ENCODE results near the gene PRCP. TPM values are rescaled to one million over a fixed set of nuclear protein-coding genes. Genes with fewer than 3 reads are reported as not detected.
A peak's percentile ranks its signal among the peaks of the same experiment; 100 is the strongest.
"Not testable (repeated sequence)": the region's sequence is repeated elsewhere in the genome, so short reads cannot be mapped to it uniquely, and the experiment has no call there.

Gene PRCP
- polyA plus RNA-seq, 3 donors from 2014 or later: 65.1 to 104 (median 80.0) TPM

DNA sequence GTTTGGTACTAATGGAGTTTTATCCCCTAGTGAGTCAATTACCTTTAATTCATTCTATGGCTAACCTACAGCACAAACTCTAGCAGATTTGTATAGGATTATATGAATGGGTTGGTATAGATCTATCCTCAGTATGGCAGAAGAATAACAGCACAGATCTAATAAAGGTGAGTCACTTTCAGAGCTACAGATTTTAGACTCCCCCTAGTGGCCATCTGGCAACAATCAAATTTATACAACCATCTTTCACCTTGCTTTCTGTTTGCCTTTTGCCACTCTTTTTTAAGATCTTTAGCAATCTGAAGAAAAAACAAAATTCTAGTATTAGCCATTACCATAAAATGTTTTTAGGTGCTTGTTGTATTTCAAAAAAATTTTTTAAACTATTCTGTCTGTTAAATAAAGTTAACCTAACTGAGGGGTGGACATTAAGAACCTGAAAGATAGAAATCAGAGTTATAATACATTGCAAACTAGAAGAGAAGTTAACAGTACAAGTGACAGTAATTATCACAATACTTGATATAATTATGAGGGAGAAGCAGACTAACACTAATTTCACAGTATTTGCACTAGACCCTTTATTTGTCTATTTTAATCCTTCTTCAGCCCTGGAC, 27.1 kb upstream of the PRCP start:
- Mint-ChIP-seq H3K9me3 (no peaks in the 10 kb centered on the region), H3K4me3 (peak overlapping the region in 2 of 5 donors; percentile 7 to 56), H3K36me3 (peaks cover 0 to 7% (median 0%) of the 10 kb centered on the region in 3 donors), H3K27ac (peak overlapping the region in 4 of 6 donors; percentile 0 to 34 (median 18)), H3K27me3 (ENCODE audit: low read depth in 3 of 3) (peaks cover 0 to 1% (median 0%) of the 10 kb centered on the region in 3 donors), H3K4me1 (peaks cover 8 to 12% of the 10 kb centered on the region in 2 donors)
- DNase-seq: peak; percentile 51 to 63 (median 61)

DNA sequence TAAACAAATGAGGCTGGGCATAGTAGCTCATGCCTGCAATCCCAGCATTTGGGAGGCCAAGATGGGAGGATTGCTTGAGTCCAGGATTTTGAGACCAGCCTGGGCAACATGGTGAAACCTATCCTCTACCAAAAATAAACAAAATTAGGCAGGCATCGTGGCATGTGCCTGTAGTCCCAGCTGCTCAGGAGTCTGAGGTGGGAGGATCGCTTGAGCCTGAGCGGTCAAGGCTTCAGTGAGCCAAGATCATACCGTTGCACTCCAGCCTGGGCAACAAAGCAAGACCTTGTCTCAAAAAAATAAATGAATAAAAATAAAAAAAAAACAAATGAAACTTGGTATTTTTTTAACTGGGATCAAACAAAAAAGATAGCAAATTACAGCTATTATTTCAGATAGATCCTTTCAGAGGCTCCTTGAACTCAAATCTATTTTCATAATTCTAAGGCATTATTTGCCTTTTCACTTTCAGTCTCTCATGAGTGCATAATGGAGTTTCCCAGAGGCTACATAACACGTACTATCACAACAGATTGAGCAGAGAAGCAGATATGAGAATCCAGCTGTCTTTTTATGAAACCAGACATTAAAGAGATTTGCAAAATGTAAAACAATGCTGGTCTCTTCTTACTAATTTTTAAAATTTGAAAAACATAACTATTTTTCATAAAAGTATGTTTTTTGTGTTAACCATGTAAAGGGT, 24.4 kb upstream of the PRCP start:
- no peak overlapping the region for H3K27ac Mint-ChIP-seq
- peaks cover 0 to 7% (median 5%) of the 10 kb centered on the region in 3 donors for H3K36me3 Mint-ChIP-seq

GRCh38 chr11:82922396-82923173, 22.4 kb upstream of the PRCP start:
- Mint-ChIP-seq H3K4me1 (peaks cover 30 to 38% of the 10 kb centered on the region in 2 donors), H3K27ac (peak overlapping the region in 5 of 6 donors; percentile 27 to 85 (median 45)), H3K36me3 (peaks cover 0 to 16% (median 5%) of the 10 kb centered on the region in 3 donors)
- not testable (repeated sequence) for DNase-seq; H3K4me3 Mint-ChIP-seq; H3K9me3 Mint-ChIP-seq; H3K27me3 Mint-ChIP-seq (ENCODE audit: low read depth in 3 of 3)

More for the DNA sequence above, 24.4 kb upstream of the PRCP start:
- Mint-ChIP-seq H3K9me3 (no peaks in the 10 kb centered on the region), H3K4me1 (peaks cover 20 to 26% of the 10 kb centered on the region in 2 donors), H3K27me3 (ENCODE audit: low read depth in 3 of 3) (peaks cover 0 to 1% (median 0%) of the 10 kb centered on the region in 3 donors), H3K4me3 (no peak overlapping the region)
- DNase-seq: no peak

DNA sequence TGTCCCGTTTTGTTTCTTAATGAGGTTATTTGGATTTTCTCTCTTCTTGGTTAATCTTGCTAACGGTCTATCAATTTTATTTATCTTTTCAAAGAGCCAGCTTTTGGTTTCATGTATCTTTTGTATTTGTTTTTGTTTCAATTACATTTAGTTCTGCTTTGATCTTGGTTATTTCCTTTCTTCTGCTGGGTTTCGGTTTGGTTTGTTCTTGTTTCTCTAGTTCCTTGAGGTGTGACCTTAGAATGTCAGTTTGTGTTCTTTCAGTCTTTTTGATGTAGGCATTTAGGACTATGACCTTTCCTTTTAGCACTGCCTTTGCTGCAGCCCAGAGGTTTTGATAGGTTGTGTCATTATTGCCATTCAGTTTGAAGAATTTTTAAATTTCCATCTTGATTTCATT, 20.0 kb upstream of the PRCP start:
- peaks cover 0 to 18% (median 5%) of the 10 kb centered on the region in 3 donors for H3K36me3 Mint-ChIP-seq

GRCh38 chr11:82919786-82920185, 19.6 kb upstream of the PRCP start:
- Mint-ChIP-seq H3K4me3 (peak overlapping the region; percentile 69 to 87 (median 84)), H3K36me3 (peaks cover under 1 to 18% (median 5%) of the 10 kb centered on the region in 3 donors), H3K27ac (peak overlapping the region; percentile 89 to 97 (median 94)), H3K4me1 (peaks cover 25 to 30% of the 10 kb centered on the region in 2 donors)
- H3K27me3 Mint-ChIP-seq (ENCODE audit: low read depth in 3 of 3); DNase-seq; H3K9me3 Mint-ChIP-seq: not testable (repeated sequence)

More for the DNA sequence above, 20.0 kb upstream of the PRCP start:
- not testable (repeated sequence) for H3K27me3 Mint-ChIP-seq (ENCODE audit: low read depth in 3 of 3); H3K9me3 Mint-ChIP-seq
- Mint-ChIP-seq H3K27ac (peak overlapping the region; percentile 89 to 97 (median 94)), H3K4me1 (peaks cover 25 to 30% of the 10 kb centered on the region in 2 donors), H3K4me3 (peak overlapping the region; percentile 69 to 87 (median 84))
- peak; percentile 33 to 40 (median 39) for DNase-seq

GRCh38 chr11:82909015-82909640, 8.9 kb upstream of the PRCP start:
- Mint-ChIP-seq H3K27ac (peak overlapping the region in 2 of 6 donors; percentile 30 to 50), H3K4me3 (no peak overlapping the region), H3K9me3 (no peaks in the 10 kb centered on the region), H3K27me3 (ENCODE audit: low read depth in 3 of 3) (no peaks in the 10 kb centered on the region), H3K36me3 (peaks cover 0 to 5% (median 0%) of the 10 kb centered on the region in 3 donors), H3K4me1 (peaks cover 0 to 4% of the 10 kb centered on the region in 2 donors)
- no peak for DNase-seq

- peaks cover 0 to 4% of the 10 kb centered on the region in 2 donors for H3K4me1 Mint-ChIP-seq
- H3K4me3 Mint-ChIP-seq: no peak overlapping the region
- no peaks in the 10 kb centered on the region for H3K27me3 Mint-ChIP-seq (ENCODE audit: low read depth in 3 of 3)
- H3K9me3 Mint-ChIP-seq: no peaks in the 10 kb centered on the region
- no peak for DNase-seq
- H3K27ac Mint-ChIP-seq: peak overlapping the region in 1 of 6 donors; percentile 54
- H3K36me3 Mint-ChIP-seq: peaks cover 0 to 5% (median 0%) of the 10 kb centered on the region in 3 donors
These were observed 8.1 kb upstream of the PRCP start for GRCh38 chr11:82908311-82908710.

DNA sequence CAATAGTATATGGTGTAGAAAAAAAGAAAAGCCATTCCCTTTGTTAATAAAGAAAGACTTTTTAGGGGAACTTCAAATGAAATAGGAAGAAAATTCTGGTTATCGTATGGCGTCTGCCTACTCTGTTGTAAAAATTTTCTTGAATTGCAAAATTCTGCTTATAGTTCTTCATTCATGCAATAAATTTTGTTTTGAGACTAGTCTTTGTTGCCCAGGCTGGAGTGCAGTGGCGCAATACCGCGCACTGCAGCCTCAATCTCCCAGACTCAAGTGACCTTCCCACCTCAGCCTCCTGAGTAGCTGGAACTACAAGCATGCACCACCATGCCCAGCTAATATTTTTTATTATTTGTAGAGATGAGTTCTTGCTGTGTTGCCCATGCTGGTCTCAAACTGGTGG, 7.1 kb upstream of the PRCP start:
- Mint-ChIP-seq H3K9me3 (no peaks in the 10 kb centered on the region), H3K36me3 (no peaks in the 10 kb centered on the region), H3K27ac (no peak overlapping the region), H3K4me3 (no peak overlapping the region), H3K4me1 (peaks cover 1 to 8% of the 10 kb centered on the region in 2 donors), H3K27me3 (ENCODE audit: low read depth in 3 of 3) (peaks cover 0 to under 1% (median 0%) of the 10 kb centered on the region in 3 donors)
- DNase-seq: no peak

DNA sequence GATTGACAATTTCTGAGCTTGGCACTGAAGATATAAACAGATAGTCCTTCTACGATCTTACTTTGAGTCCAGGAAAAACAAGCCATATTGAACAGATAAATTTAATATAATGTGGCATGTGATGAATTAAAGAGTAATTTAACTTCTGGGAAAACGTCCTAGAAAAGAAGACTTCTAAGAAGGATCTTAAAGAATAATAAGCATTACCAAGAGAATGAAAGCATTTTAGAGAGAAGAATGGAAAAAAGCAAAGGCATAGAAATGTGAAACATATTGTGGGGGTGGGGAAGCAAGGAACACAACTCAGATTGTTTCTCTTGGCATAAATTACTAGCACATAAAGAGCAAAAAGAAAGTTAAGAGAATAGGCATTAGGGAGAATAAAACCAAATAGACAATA, 6.7 kb upstream of the PRCP start:
- H3K27me3 Mint-ChIP-seq (ENCODE audit: low read depth in 3 of 3): peaks cover 0 to 1% (median 0%) of the 10 kb centered on the region in 3 donors
- no peak overlapping the region for H3K27ac Mint-ChIP-seq
- no peak for DNase-seq
- no peaks in the 10 kb centered on the region for H3K36me3 Mint-ChIP-seq
- H3K4me3 Mint-ChIP-seq: no peak overlapping the region
- peaks cover 6 to 12% of the 10 kb centered on the region in 2 donors for H3K4me1 Mint-ChIP-seq
- no peaks in the 10 kb centered on the region for H3K9me3 Mint-ChIP-seq

GRCh38 chr11:82906236-82906635, 6.0 kb upstream of the PRCP start:
- DNase-seq: peak; percentile 26 to 48 (median 48)
- Mint-ChIP-seq H3K27me3 (ENCODE audit: low read depth in 3 of 3) (peaks cover 1 to 5% (median 2%) of the 10 kb centered on the region in 3 donors), H3K4me3 (no peak overlapping the region), H3K9me3 (no peaks in the 10 kb centered on the region), H3K27ac (no peak overlapping the region), H3K36me3 (no peaks in the 10 kb centered on the region), H3K4me1 (peaks cover 10 to 11% of the 10 kb centered on the region in 2 donors)

DNA sequence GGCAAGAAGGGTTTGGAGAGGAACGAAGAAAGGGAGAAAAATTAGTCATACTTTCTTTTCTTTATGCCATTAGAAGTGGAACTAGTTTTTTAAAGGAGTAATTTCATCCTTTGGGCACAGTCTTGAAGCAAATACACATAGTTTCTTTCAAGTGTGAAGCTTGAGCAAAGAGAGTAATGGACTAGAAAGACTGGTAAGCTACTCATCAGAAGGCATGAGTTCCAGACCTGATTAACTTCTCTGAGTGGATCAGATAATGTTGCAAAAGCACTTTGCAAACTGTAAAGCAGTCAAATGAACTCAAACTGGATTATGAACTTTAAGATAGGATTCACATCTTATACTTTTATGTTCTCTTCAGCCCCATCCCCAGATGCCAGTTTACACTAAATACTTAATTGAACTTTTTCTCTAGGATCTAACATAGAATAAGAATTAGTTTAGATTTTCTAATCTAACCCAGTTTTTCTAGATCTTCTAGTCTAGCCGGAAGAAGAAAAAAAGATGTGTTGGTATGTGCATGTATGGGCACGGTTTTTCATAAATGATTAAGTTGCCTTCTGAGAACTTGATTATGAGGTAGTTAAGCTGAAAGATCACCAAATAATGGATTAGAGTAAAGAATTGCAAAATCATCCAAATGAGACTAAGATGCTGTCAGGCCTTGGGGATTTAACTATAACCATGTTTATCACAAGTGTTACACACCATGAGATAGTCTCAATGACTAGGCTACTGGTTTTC, 3.8 kb upstream of the PRCP start:
- Mint-ChIP-seq H3K36me3 (no peaks in the 10 kb centered on the region), H3K4me1 (peaks cover 27 to 29% of the 10 kb centered on the region in 2 donors), H3K9me3 (no peaks in the 10 kb centered on the region), H3K27ac (no peak overlapping the region), H3K4me3 (no peak overlapping the region), H3K27me3 (ENCODE audit: low read depth in 3 of 3) (peaks cover 8 to 13% (median 8%) of the 10 kb centered on the region in 3 donors)
- no peak for DNase-seq

DNA sequence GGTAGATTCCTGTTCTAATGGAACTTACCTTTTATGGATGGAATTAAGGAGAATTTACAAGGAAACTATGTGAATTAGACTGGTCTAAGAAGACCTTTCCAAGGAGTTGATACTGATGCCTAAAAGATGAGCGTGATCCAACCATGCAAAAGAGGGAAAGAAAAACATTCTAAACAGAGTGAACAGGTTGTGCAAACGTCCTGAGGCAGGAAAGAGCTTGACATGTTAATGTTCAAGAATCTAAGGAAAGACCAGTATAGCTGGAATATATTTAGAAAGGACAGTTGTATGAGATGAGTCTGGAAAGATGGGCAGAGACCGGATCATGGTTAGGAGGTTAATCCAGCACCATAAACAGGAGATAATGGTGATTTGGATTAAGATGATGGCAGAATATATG, 2.6 kb upstream of the PRCP start:
- H3K27ac Mint-ChIP-seq: peak overlapping the region in 1 of 6 donors; percentile 99
- H3K36me3 Mint-ChIP-seq: no peaks in the 10 kb centered on the region
- H3K27me3 Mint-ChIP-seq (ENCODE audit: low read depth in 3 of 3): peaks cover 8 to 13% (median 8%) of the 10 kb centered on the region in 3 donors
- peaks cover 28 to 39% of the 10 kb centered on the region in 2 donors for H3K4me1 Mint-ChIP-seq
- H3K9me3 Mint-ChIP-seq: no peaks in the 10 kb centered on the region
- peak overlapping the region in 1 of 5 donors; percentile 98 for H3K4me3 Mint-ChIP-seq
- no peak for DNase-seq

Measured in immature natural killer cell (primary cell).